ENCODE measurements around the gene NRF1. TPM values are rescaled to one million over a fixed set of nuclear protein-coding genes. Genes with fewer than 3 reads are reported as not detected.

The NRF1 gene
- total and polyA plus RNA-seq, 10 of the 15 experiments (the other 5 are each of a cell fraction or from before 2014, with no cell fraction given): 3.5 to 23.1 (median 13.5) TPM

GRCh38 chr7:129617652-129618051 lies 6.1 kb downstream of the NRF1 start:
- Histone ChIP-seq H3K27ac (ENCODE audit: control insufficient read depth, insufficient read depth) (0 out of 2 replicates have a peak overlapping the region, but pooled peaks have one; percentile 31), H3K9ac (ENCODE audit: control insufficient read depth, insufficient read depth, low read length) (no peak overlapping the region), H3K27me3 (replicated peaks in 1 of 2; ENCODE audit: control insufficient read depth in 2 of 2, insufficient read depth in 2 of 2, low read length in 1 of 2) (no peaks in the 10 kb centered on the region), H3K4me3 (no peak overlapping the region; the same call in 1 of the 2 replicates), H3K79me2 (ENCODE audit: control insufficient read depth, insufficient read depth, low read length) (peaks cover 93% of the 10 kb centered on the region), H3K36me3 (ENCODE audit: control insufficient read depth in 2 of 2, insufficient read depth in 2 of 2, low read length in 1 of 2) (no peaks in the 10 kb centered on the region), H4K20me1 (ENCODE audit: control insufficient read depth, insufficient read depth) (no peaks in the 10 kb centered on the region), H3K4me1 (ENCODE audit: control insufficient read depth, insufficient read depth, low read length) (peaks cover 20% of the 10 kb centered on the region; the same call in 1 of the 2 replicates), H3K9me3 (replicated peaks; ENCODE audit: control insufficient read depth, insufficient read depth, low read length) (no peaks in the 10 kb centered on the region), H2AFZ (ENCODE audit: control insufficient read depth, low read depth, low read length) (no peak overlapping the region), H3K4me2 (ENCODE audit: control insufficient read depth, insufficient read depth) (peak overlapping the region; percentile 21)
- no peak for TF ChIP-seq CREB1 (IDR thresholded peaks at IDR 0.05; ENCODE audit: low read depth)
- no peak for TF ChIP-seq BRCA1 (IDR thresholded peaks at IDR 0.05; ENCODE audit: low read depth, low read length)
- TF ChIP-seq ZNF274 (IDR thresholded peaks at IDR 0.05; ENCODE audit: insufficient read depth, insufficient read length): no peak
- TF ChIP-seq MEF2A (IDR thresholded peaks at IDR 0.05; ENCODE audit: insufficient read depth, low read depth, low read length): no peak
- TF ChIP-seq CBFB (IDR thresholded peaks at IDR 0.05; ENCODE audit: low read depth): no peak
- TF ChIP-seq IKZF2 (IDR thresholded peaks at IDR 0.05): 0 out of 4 replicates have a peak, but pooled peaks of 1 of the 2 experiments have one; percentile 23
- no peak for TF ChIP-seq BMI1 (IDR thresholded peaks at IDR 0.05; ENCODE audit: borderline replicate concordance)
- no TSS peak for BruUV-seq (replicated peaks)
- ChIA-PET POLR2A (interaction anchor here (0.8 to 2.8 kb wide), 3 partner anchors 11 to 247 kb away, joined by 3 to 11 read pairs (median 5); no protein-coding TSS in a partner anchor), RAD21 (ENCODE audit: unreplicated experiment) (interaction anchor here (0.6 to 4.1 kb wide), 5 partner anchors 16 to 250 kb away, joined by 3 to 38 read pairs (median 6); no protein-coding TSS in a partner anchor), CTCF (interaction anchor here (1.1 to 15.2 kb wide), 2 partner anchors 12 to 23 kb away, joined by 3 to 328 read pairs; no protein-coding TSS in a partner anchor), SMC1A (ENCODE audit: uncharacterized antibody, unreplicated experiment) (interaction anchor here (1.2 to 6.3 kb wide), 9 partner anchors 9 to 249 kb away, joined by 3 to 48 read pairs (median 4); no protein-coding TSS in a partner anchor)
- DNase-seq (ENCODE audit: low read depth, low spot score): no peak
- ATAC-seq: no peak
- WGBS (ENCODE audit: insufficient coverage, insufficient replicate concordance, low lambda C conversion rate, missing lambda C conversion rate): 50% methylated on average over 1 of the region's 1 CpG
- in situ Hi-C loops (cut with MboI): no loop called here
- intact Hi-C loops (cut with micrococcal nuclease; ENCODE audit: unreplicated experiment): loop anchor here (10.0 kb wide), 2 partner anchors 393 to 683 kb away; partner anchors contain the start of genes AHCYL2 and IRF5
- FAIRE-seq: no peak

DNA sequence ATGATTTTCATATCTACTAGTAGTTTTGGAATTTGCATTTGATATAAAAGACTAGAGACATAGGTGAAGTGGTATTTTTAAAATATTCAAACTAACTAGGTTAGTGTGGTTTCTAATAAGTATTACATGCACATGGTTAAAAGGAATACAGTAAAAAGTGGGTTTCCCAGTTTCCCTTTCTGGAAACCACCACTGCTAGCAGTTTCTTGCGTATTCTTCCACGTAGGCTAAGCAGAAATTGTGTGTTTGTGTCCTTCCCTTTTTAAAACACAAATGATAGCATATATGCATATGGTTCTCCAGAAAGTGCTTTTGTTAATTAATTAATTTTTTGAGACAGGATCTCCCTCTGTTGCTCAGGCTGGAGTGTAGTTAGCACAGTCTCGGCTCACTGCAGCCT lies 15.4 kb downstream of the NRF1 start:
- ChIA-PET SMC1A (ENCODE audit: uncharacterized antibody, unreplicated experiment) (interaction anchor here (2.9 kb wide), 1 partner anchor 10 kb away, joined by 11 read pairs; no protein-coding TSS in a partner anchor), CTCF (interaction anchor here (1.8 to 18.5 kb wide), 2 partner anchors 8 to 10 kb away, joined by 6 to 328 read pairs; partner anchors contain the start of gene NRF1), POLR2A (no interaction called here), RAD21 (ENCODE audit: unreplicated experiment) (no interaction called here)
- TF ChIP-seq SREBF2 (IDR thresholded peaks at IDR 0.05; ENCODE audit: low read length) (no peak), RUNX3 (IDR thresholded peaks at IDR 0.05; ENCODE audit: low read length) (peak; percentile 39)
- in situ Hi-C loops (cut with MboI) (no loop called here), intact Hi-C loops (cut with micrococcal nuclease; ENCODE audit: unreplicated experiment) (no loop called here)
- Histone ChIP-seq H3K79me2 (ENCODE audit: control insufficient read depth, insufficient read depth, low read length) (peaks cover 52% of the 10 kb centered on the region), H2AFZ (ENCODE audit: control insufficient read depth, low read depth, low read length) (no peak overlapping the region), H3K4me2 (ENCODE audit: control insufficient read depth, insufficient read depth) (no peak overlapping the region), H3K9ac (ENCODE audit: control insufficient read depth, insufficient read depth, low read length) (no peak overlapping the region), H3K27ac (ENCODE audit: control insufficient read depth, insufficient read depth) (no peak overlapping the region), H3K4me3 (no peak overlapping the region), H3K36me3 (ENCODE audit: control insufficient read depth in 2 of 2, insufficient read depth in 2 of 2, low read length in 1 of 2) (no peaks in the 10 kb centered on the region), H3K4me1 (ENCODE audit: control insufficient read depth, insufficient read depth, low read length) (peaks cover 12% of the 10 kb centered on the region; the same call in 1 of the 2 replicates), H4K20me1 (ENCODE audit: control insufficient read depth, insufficient read depth) (no peaks in the 10 kb centered on the region), H3K9me3 (replicated peaks; ENCODE audit: control insufficient read depth, insufficient read depth, low read length) (no peaks in the 10 kb centered on the region), H3K27me3 (replicated peaks in 1 of 2; ENCODE audit: control insufficient read depth in 2 of 2, insufficient read depth in 2 of 2, low read length in 1 of 2) (no peaks in the 10 kb centered on the region)
- DNase-seq (ENCODE audit: low read depth, low spot score) (no peak), FAIRE-seq (no peak), ATAC-seq (no peak)
- no TSS peak for BruUV-seq (replicated peaks)
- 72% methylated on average over 3 of the region's 3 CpGs for WGBS (ENCODE audit: insufficient coverage, insufficient replicate concordance, low lambda C conversion rate, missing lambda C conversion rate)
